ENCODE data around the gene TAS2R42.

GRCh38 chr12:11182529-11182928 lies 4.2 kb downstream of the TAS2R42 start:
- no peak for TF ChIP-seq POLR2A (IDR thresholded peaks at IDR 0.05; ENCODE audit: low read depth, low read length)
- no peak for TF ChIP-seq POLR2AphosphoS5 (IDR thresholded peaks at IDR 0.05; ENCODE audit: low read depth, low read length)
- no peak for TF ChIP-seq TAF1 (IDR thresholded peaks at IDR 0.05; ENCODE audit: low read depth, low read length)
- TF ChIP-seq SPI1 (IDR thresholded peaks at IDR 0.05; ENCODE audit: low read depth, low read length): no peak
- no peak for TF ChIP-seq PAX5 (IDR thresholded peaks at IDR 0.05; ENCODE audit: insufficient read depth, low read length, severe bottlenecking)

Measured in GM12891 (cell line).